HG03439 (cell line): ENCODE results near the gene NDOR1.

Experiments
- ATAC-seq: cut with Tn5 transposase; IDR thresholded peaks from one replicate; pipeline ENCODE4 v1.9.1; 2021; ENCODE audit warnings: mild to moderate bottlenecking, moderate library complexity; ENCODE audit not compliant: unreplicated experiment

Gene NDOR1

DNA sequence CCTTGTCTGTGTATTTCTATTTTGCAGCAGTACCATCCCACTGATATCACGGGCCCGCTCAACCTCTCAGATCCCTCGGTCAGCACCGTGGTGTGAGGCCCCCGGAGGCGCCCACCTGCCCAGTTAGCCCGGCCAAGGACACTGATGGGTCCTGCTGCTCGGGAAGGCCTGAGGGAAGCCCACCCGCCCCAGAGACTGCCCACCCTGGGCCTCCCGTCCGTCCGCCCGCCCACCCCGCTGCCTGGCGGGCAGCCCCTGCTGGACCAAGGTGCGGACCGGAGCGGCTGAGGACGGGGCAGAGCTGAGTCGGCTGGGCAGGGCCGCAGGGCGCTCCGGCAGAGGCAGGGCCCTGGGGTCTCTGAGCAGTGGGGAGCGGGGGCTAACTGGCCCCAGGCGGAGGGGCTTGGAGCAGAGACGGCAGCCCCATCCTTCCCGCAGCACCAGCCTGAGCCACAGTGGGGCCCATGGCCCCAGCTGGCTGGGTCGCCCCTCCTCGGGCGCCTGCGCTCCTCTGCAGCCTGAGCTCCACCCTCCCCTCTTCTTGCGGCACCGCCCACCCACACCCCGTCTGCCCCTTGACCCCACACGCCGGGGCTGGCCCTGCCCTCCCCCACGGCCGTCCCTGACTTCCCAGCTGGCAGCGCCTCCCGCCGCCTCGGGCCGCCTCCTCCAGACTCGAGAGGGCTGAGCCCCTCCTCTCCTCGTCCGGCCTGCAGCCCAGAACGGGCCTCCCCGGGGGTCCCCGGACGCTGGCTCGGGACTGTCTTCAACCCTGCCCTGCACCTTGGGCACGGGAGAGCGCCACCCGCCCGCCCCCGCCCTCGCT is 37.5 kb upstream of the NDOR1 start:
- ATAC-seq: no peak

DNA sequence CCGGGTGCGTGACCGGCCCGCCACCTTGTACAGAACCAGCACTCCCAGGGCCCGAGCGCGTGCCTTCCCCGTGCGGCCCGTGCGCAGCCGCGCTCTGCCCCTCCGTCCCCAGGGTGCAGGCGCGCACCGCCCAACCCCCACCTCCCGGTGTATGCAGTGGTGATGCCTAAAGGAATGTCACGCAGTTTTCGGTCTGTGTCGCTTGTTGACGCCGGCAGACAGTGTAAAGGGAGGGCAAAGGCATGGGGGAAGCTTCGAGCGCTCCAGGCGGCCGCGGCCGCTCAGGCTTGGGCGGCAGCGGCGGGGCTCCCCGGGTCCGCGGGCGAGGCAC is 37.0 kb upstream of the NDOR1 start:
- no peak for ATAC-seq

DNA sequence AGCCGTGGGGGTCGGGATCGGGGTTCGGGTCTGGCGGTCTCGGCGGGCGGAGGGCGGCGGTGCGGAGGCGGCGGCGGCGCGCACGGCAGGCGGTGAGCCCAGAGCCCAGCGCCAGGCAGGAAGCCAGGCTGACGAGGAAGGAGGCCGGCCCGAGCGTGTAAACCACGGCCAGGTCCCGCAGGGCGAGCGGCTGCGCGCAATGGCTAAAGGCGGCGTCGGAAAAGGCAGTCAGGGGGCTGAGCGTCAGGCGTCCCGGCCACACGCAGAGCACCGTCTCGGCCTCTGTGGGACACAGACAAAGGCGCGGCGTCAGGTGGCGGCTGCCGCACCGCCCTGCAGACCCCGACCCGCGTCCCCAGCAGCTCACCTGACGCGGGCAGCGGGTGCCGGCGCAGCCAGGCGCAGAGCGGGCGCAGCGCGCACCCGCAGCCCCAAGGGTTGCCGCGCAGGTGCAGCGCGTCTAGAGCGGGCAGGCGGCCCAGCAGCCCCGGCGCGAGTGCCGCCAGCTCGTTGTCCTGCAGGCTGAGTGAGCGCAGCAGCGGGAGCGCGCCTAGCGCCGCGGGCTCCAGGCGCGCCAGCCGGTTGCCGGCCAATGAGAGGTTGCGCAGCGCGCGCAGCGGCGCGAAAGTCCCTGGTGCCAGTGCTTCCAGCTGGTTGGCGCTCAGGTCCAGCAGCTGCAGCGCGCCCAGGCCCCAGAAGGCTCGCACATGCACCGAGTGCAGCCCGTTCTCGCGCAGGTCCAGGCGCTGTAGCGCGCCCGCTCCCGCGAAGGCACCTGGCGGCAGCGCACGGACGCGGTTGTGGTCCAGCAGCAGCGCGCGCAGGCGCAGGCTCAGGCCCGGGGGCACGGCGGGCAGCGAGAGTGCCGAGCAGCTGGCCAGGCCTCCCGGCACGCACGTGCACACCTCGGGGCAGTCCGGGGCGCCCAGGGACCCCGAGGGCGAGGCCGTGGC is 36.3 kb upstream of the NDOR1 start:
- no peak for ATAC-seq

DNA sequence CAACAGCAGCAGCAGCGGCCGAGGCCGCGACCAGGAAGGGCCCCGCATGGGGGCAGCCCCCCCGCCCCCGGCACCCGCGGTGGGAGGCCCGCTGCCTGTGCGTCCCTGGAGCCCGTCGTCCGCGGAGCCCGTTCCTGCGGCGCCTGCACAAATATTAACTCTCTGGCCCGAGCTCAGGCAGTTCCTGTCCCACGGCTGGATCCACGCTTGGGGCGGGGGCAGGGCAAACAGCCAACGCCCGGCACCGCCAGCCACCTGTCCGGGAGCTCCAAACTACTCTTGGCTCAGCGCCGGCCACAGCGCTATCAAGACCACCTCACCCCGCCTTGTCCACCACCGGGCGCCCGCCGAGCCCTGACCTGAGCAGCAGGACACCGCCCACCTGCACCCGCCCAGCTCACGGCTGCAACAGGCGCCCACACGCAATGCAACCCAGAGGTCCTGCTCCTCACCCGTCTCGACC is 35.6 kb upstream of the NDOR1 start, which contains the start of gene LRRC26:
TSS of gene LRRC26 (minus strand) at position 156 of the 463 bp plus-strand sequence. CDS start at position 48, 108 bp downstream.
- ATAC-seq: no peak

DNA sequence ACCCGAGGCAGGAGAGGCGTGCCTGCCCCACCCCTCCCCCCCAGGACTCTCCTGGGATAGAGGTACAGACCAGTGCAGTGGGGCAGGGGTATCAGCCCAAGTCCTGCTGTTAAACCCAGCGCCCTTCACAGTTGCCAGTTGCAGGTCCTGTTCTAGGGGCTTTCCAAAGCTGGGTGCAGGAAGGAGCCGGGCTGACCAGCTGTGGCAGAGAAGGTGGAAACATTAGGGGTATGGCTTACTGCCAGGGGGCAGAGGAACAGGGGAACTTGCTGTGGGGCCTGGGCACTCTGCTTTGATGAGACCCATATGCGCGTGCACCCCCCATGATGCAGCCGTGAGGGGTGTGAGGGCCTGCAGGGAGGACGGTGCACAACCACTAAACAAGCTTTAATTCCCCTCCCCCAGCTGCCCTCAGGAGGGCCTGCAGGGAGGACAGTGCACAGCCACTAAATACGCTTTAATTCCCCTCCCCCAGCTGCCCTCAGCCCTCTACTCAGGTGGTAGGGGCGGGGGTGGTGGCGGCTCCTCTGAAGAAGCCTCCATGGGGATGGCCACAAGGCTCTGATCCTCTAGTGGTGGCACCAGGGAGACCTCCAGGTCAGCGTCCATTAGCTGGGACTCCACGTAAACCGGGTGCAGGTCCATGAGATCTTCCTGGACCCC is 34.9 kb upstream of the NDOR1 start:
- ATAC-seq: no peak

DNA sequence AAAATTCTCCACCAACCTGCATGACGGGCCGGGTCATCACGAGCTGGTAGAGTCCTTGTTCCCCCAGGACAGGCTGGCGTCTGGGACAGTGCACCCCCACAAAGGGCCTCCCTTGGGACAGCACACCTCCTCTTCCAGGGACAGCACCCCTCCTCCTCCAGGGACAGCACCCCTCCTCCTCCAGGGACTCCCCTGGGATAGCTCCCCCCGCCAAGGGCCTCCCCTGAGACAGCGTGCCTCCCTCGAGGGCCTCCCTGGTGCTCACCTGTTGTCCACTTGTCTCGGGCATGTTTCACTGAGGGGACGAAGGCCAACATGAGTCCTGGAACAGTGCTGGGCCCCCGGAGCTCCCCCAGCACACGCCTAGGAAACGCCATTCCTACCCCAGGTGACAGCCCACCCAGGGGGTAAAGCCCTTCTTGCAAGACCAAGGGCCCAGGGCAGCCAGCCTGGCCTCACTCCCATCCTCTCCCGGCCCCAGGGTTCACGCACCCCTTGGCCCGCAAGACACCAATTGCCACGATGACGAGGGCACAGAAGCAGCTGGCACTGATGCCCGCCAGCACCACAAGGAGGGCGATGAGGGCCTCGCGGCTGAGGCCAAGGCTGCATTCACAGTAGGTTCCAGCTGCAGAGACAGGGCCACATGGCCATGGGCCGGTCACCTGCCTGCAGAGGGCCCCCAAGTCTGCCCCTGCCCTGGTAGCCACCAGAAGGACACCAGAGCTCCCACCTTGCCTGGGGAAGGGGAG is 34.2 kb upstream of the NDOR1 start:
- ATAC-seq: no peak

DNA sequence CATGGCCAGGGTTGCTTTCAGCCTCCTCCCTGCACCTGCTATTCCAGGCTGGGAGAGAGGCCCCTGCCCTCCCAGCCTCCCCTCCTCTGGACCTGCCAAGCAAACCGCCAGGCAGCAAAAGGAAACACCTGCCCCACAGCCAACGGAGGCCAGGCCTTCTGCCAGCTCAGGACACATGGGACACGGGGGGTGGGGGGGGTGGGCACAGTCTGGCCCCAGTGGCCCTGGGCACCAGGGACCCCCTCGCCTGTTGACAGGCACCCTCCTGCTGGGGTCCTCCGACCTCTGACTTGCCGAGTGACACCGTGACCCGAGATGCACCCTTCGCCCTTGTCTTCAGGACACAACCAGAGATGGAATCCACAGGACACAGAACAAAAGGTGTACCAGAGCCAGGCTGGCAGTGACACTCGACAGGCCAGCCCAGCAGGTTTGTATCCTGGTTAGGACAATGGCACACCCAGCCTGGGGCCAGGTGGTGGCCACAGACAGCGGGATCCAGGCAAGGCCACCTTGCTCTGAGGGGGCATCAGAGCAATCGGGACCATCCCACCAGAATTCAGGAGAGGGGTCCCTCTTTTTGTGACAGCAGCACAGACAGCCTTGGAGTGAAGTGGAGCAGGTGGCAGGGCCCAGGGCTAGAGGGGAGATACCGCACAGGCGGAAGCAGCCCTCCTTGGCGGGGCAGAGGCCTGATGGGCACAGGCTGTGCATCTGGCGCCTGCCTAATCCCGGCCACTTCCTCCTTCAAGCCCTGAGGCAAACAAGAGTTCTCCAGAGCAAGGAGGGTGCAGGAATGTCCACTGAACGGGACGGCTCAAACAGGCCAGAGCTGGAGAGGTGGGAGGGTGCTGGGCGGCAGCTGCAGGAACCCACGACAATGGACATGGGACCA is 32.4 kb upstream of the NDOR1 start:
- ATAC-seq: no peak

DNA sequence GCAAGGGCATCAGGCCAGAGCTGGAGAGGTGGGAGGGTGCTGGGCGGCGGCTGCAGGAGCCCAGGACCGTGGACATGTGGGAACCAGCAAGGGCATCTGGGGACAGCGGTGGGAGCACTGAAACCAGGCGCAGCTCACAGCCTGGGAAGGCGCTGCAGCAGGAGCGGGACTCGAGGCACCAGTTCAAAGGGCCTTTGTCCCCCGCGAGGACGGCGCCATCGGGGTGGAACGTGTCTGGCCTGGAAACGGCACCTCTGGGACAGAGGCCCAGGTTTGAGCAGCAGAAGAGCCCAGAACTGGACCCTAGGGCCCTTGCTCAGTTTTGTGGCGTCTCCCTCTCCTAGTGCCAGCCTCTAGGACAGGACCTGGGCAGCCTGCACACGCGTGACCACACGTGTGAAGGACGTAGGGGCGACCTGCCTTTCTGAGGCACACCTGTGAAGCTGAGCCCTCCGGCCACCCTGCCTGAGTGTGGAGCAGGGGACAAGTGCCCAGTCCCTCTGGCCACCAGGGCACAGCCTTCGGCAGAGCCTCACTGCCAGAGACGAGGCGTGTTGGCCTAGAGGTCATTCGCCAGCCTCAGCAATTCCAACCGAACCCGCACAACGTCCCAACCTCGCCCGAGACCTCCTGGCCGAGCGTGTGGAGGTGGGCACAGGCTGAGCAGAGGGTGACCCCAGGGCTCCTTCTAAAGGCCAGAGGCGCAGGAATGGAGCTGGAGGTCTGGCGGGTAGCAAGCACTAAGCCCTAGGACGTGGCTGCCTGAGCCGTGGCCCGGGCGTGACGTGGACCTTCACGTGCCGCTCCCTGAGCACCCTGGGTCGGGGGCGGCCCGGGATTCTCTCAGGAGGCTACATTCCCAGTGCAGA is 31.5 kb upstream of the NDOR1 start:
- no peak for ATAC-seq

DNA sequence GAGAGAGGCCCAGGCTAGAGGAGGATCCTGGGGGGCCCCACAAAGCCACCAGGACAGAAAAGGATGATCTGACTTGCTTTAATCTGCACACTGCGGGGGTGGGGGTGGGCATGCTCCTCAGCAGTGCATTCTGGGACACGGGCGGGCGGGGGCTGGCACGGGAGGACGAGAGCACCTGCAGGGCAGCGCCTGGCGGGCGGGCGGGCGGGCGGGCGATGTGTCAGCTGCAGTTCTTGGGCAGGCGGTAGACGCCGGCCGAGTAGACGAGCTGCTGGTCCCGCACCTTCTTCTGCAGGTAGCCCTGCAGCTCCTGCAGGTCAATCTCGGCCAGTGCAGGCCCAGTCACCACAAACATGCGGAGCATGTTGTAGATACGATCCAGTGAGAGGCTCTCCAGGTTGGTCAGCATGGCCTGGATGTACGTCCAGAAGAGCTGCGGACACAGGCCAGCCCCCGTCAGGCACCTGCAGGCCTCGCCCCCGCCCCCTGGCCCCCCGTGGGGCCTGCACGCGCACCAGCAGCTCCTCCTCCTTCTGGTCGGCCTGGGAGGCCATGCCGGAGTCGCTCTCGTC is 30.7 kb upstream of the NDOR1 start:
- no peak for ATAC-seq

DNA sequence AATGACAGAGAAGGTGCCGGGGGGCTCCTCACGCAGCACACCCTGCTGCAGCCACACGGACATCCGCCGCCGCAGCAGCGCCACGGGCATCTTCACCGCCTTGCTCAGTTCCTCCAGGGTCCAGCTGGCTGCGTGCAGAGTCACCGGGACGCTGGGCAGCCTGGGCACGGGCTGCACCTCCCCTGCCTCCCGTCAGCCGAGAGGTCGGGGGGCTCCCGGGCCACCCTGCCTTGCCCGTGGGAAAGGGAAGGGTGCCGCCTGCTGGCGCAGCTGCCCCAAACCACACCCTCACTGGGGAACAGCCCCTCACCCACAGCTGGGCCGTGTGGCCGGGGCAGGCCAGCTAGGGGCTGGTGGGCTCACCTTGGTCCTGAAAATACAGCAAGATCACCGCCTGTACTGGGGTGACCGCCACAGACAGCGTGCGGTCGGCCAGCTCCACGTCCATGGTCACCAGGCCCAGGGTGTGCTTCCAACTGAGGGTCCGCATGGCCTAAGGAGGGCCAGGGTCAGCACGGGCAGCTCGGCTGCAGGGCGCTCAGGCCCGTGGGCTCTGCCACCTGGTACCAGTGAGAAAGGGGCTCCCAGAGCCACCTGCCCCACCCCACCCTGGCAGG is 30.0 kb upstream of the NDOR1 start:
- no peak for ATAC-seq

DNA sequence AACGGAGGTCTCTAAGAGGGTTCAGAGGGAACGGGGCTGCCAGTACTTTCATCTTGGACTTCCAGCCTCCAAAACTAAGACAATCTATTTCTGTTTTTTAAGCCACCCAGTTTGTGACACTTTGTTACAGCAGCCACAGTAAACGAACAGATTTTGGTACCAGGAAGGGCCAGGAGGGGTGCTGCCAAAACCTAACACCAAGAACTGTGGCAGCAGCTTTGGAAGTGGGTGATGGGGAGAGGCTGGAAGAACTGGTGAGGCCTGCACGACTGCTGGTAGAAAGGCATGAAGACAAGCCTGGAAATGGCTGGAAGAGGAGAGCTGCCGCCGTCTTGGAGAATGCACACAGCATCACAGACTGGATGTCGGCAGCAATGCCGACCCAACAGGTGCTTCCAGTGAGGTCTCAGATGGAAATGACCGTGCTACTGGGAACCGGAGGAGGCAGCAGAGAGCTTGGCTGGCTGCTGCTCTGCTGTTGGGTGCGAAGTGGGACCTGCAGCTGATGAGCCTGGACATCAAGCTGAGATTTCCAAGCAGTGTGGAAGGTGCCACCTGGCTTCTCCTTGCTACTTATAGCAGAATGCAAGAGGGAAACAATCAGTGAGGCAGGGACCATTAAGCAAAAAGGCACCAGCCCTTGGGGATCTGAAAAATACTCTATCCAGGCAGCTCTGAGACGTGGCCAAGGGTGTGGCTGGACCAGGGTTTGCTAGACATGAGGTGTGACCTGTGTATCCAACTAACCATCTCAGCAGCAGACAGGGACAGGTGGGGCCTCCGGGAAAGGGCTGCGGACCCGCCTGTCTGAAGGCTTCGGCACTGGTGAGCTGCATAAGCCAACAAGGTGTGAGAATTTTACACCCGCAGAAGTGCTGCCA is 29.0 kb upstream of the NDOR1 start:
- ATAC-seq: no peak

DNA sequence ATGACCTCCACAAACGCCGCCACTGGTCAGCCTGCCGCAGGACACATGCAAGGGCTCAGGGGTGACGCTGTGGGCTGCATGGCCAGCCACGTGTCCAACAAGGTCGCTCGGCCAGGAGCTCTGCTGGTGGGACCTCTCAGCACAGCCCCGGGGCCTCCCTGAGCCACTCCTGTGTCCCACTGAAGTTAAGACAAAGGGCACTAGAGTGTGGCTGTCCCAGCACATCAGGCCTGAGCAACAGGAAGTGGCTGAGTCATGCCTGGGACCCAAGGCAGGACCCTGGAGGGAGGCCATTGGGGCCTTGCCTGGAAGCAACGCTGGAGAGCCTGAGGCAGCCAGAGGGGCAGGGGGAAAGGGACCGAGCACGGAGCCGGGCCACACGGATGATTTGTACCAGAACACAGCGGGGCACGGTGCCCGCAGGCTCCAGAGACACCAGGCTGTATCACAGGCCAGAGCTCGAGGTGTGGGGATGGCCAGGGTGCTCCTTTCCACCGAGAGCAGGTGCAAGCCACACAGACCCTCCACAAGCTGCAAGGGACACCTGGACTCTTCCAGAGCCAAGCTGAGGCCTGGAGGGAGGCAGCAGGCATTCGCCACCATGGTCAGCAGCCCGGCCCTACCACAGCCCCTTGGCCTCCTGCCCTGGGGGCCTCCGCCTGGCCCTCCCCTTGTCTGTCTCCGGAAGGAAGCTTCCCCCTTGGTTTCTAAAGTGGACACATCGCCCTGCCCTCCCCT is 27.1 kb upstream of the NDOR1 start:
- no peak for ATAC-seq

DNA sequence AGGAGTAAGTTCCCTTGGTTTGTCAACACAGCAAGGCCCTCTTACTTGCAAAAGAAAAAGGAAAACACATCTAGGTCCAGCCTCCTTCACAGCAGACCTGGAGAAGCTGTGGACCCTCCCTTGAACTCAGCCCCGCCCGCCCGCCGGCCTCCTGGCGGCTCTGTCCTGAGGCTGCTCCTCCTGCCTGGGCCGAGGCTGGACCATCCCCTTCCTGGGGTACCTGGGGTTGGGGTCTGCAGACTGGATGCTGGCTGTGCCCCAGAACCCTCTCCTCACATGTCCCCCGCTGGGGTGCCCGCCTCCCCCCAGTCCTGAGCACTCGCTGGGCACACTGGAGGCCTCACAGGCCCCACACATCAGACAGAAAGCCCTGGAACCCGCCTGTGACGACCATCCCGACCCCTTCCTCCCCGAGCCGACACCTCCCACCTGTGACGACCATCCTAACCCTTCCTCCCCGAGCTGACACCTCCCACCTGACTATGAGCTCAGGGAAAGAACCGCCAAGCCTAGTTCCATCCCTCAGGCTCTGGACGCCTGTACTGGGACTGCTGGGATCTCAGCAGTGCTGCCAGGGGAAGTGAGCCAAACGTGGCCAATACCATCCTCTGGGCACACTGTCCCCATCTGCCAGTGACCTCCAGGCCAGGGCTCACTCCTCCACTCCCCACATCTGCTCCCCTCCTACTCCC is 26.4 kb upstream of the NDOR1 start:
- ATAC-seq: no peak

DNA sequence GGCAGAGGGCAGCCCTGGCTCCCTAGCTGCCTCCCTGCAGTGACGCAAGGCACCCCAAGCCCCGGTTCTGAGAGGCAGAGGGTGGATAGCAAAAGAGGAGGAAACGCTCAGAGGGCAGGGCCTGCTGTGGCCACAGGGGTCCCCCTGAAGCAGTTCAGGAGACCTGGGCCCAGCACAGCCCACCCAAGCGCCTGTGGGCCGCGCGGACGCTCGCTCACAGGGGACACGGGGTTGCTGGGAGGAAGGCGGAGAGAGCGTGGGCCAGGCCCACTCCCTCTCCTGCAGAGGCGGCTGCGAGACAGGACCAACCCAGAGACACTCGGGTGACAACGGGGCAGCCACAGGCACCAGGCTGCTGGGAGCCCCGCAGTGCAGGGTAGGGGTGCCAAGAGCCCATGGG is 25.7 kb upstream of the NDOR1 start:
- ATAC-seq: no peak

DNA sequence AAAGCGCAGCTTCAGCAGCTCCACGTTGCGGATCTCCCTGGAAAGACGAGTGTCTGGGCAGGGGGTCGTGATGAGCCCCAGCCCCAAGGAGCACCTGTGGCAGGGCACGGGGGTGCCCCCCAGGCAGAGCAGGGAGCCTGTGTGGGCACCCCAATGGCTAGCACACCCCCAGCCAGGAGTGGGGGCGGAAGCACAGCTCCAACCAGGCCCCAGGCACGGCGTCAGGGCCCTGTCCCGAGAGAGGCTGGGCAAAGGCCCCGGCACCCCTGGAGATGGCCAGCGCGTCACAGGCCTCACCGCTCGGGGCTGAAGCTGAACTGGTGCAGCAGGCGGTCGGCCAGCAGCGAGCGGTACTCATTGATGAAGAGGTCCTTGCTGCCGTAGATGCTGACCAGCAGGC is 25.0 kb upstream of the NDOR1 start:
- ATAC-seq: no peak

DNA sequence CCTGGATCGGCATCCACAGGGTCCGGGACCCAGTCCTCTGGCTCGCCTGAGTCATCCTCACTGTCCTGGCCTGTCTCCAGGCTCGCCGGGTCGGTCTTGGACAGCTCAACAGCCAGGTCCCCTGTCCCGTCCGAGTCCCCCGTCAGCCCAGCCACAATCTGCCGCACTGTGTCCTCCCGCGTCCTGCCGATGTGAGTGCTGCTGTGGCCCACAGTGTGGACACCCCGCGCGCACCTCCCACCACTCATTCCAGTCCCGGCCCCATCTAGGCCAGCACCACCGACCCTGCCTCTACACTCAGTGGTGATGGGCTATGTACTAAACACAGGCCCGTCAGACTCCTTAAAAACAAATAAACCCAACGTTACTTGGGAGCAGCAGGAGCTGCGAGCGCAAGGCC is 23.8 kb upstream of the NDOR1 start:
- ATAC-seq: no peak
